ENCODE data around the gene UBE2I.

UBE2I gene

GRCh38 chr16:1338855-1339675 is 29.6 kb downstream of the UBE2I start:
- H3K27ac Mint-ChIP-seq: no peak overlapping the region
- H3K4me3 Mint-ChIP-seq: no peak overlapping the region
- no peak for DNase-seq (ENCODE audit: low spot score)
- H3K9me3 Mint-ChIP-seq: no peaks in the 10 kb centered on the region
- peaks cover 17% of the 10 kb centered on the region for H3K27me3 Mint-ChIP-seq (ENCODE audit: low read depth)
- H3K36me3 Mint-ChIP-seq (ENCODE audit: low read depth): no peaks in the 10 kb centered on the region
- H3K4me1 Mint-ChIP-seq (ENCODE audit: low read depth): peaks cover 9% of the 10 kb centered on the region

- no peak for DNase-seq (ENCODE audit: low spot score)
- Mint-ChIP-seq H3K4me3 (no peak overlapping the region), H3K27ac (no peak overlapping the region), H3K36me3 (ENCODE audit: low read depth) (no peaks in the 10 kb centered on the region), H3K9me3 (no peaks in the 10 kb centered on the region), H3K4me1 (ENCODE audit: low read depth) (peaks cover 9% of the 10 kb centered on the region), H3K27me3 (ENCODE audit: low read depth) (peaks cover 4% of the 10 kb centered on the region)
Observed at GRCh38 chr16:1340730-1341494, 31.5 kb downstream of the UBE2I start.

- Mint-ChIP-seq H3K9me3 (no peaks in the 10 kb centered on the region), H3K4me1 (ENCODE audit: low read depth) (peaks cover 9% of the 10 kb centered on the region), H3K27ac (no peak overlapping the region), H3K36me3 (ENCODE audit: low read depth) (no peaks in the 10 kb centered on the region), H3K4me3 (peak overlapping the region; percentile 76), H3K27me3 (ENCODE audit: low read depth) (no peaks in the 10 kb centered on the region)
- no peak for DNase-seq (ENCODE audit: low spot score)
Observed at GRCh38 chr16:1341495-1342420, 32.3 kb downstream of the UBE2I start.

- Mint-ChIP-seq H3K9me3 (no peaks in the 10 kb centered on the region), H3K36me3 (ENCODE audit: low read depth) (no peaks in the 10 kb centered on the region), H3K4me3 (peak overlapping the region; percentile 76), H3K27me3 (ENCODE audit: low read depth) (no peaks in the 10 kb centered on the region), H3K27ac (peak overlapping the region; percentile 53), H3K4me1 (ENCODE audit: low read depth) (peaks cover 9% of the 10 kb centered on the region)
- DNase-seq (ENCODE audit: low spot score): peak; percentile 81
Observed at GRCh38 chr16:1342526-1343427, 33.3 kb downstream of the UBE2I start.

- DNase-seq (ENCODE audit: low spot score): no peak
- H3K27ac Mint-ChIP-seq: peak overlapping the region; percentile 53
- H3K9me3 Mint-ChIP-seq: no peaks in the 10 kb centered on the region
- H3K36me3 Mint-ChIP-seq (ENCODE audit: low read depth): no peaks in the 10 kb centered on the region
- no peaks in the 10 kb centered on the region for H3K27me3 Mint-ChIP-seq (ENCODE audit: low read depth)
- peaks cover 9% of the 10 kb centered on the region for H3K4me1 Mint-ChIP-seq (ENCODE audit: low read depth)
- peak overlapping the region; percentile 76 for H3K4me3 Mint-ChIP-seq
Observed at GRCh38 chr16:1343428-1344242, 34.2 kb downstream of the UBE2I start.

GRCh38 chr16:1344499-1344898 is 35.1 kb downstream of the UBE2I start:
- H3K4me1 Mint-ChIP-seq (ENCODE audit: low read depth): peaks cover 9% of the 10 kb centered on the region
- H3K36me3 Mint-ChIP-seq (ENCODE audit: low read depth): no peaks in the 10 kb centered on the region
- no peaks in the 10 kb centered on the region for H3K9me3 Mint-ChIP-seq
- H3K4me3 Mint-ChIP-seq: no peak overlapping the region
- no peak for DNase-seq (ENCODE audit: low spot score)
- no peak overlapping the region for H3K27ac Mint-ChIP-seq
- no peaks in the 10 kb centered on the region for H3K27me3 Mint-ChIP-seq (ENCODE audit: low read depth)

GRCh38 chr16:1345087-1345486 is 35.7 kb downstream of the UBE2I start:
- DNase-seq (ENCODE audit: low spot score): no peak
- Mint-ChIP-seq H3K27me3 (ENCODE audit: low read depth) (no peaks in the 10 kb centered on the region), H3K4me1 (ENCODE audit: low read depth) (peaks cover 11% of the 10 kb centered on the region), H3K27ac (no peak overlapping the region), H3K4me3 (no peak overlapping the region), H3K9me3 (no peaks in the 10 kb centered on the region), H3K36me3 (ENCODE audit: low read depth) (no peaks in the 10 kb centered on the region)

- H3K27me3 Mint-ChIP-seq (ENCODE audit: low read depth): no peaks in the 10 kb centered on the region
- H3K27ac Mint-ChIP-seq: no peak overlapping the region
- H3K4me1 Mint-ChIP-seq (ENCODE audit: low read depth): peaks cover 17% of the 10 kb centered on the region
- H3K36me3 Mint-ChIP-seq (ENCODE audit: low read depth): no peaks in the 10 kb centered on the region
- DNase-seq (ENCODE audit: low spot score): no peak
- H3K4me3 Mint-ChIP-seq: no peak overlapping the region
- H3K9me3 Mint-ChIP-seq: no peaks in the 10 kb centered on the region
Observed at GRCh38 chr16:1345651-1346421, 36.4 kb downstream of the UBE2I start.

GRCh38 chr16:1346422-1347285 is 37.2 kb downstream of the UBE2I start:
- Mint-ChIP-seq H3K36me3 (ENCODE audit: low read depth) (no peaks in the 10 kb centered on the region), H3K27me3 (ENCODE audit: low read depth) (no peaks in the 10 kb centered on the region), H3K4me1 (ENCODE audit: low read depth) (peaks cover 17% of the 10 kb centered on the region), H3K4me3 (no peak overlapping the region), H3K9me3 (no peaks in the 10 kb centered on the region), H3K27ac (no peak overlapping the region)
- DNase-seq (ENCODE audit: low spot score): no peak

- Mint-ChIP-seq H3K36me3 (ENCODE audit: low read depth) (no peaks in the 10 kb centered on the region), H3K27me3 (ENCODE audit: low read depth) (no peaks in the 10 kb centered on the region), H3K4me1 (ENCODE audit: low read depth) (peaks cover 19% of the 10 kb centered on the region), H3K27ac (no peak overlapping the region), H3K9me3 (no peaks in the 10 kb centered on the region), H3K4me3 (no peak overlapping the region)
- DNase-seq (ENCODE audit: low spot score): no peak
Observed at GRCh38 chr16:1347286-1347855, 37.9 kb downstream of the UBE2I start.

GRCh38 chr16:1347962-1348361 is 38.5 kb downstream of the UBE2I start:
- H3K4me1 Mint-ChIP-seq (ENCODE audit: low read depth): peaks cover 20% of the 10 kb centered on the region
- no peak for DNase-seq (ENCODE audit: low spot score)
- no peaks in the 10 kb centered on the region for H3K9me3 Mint-ChIP-seq
- no peak overlapping the region for H3K27ac Mint-ChIP-seq
- no peak overlapping the region for H3K4me3 Mint-ChIP-seq
- H3K27me3 Mint-ChIP-seq (ENCODE audit: low read depth): no peaks in the 10 kb centered on the region
- H3K36me3 Mint-ChIP-seq (ENCODE audit: low read depth): no peaks in the 10 kb centered on the region
